Progenitor cell of endocrine pancreas (in vitro differentiated cells): Measurements from ENCODE around the gene GNS. TPM values are rescaled to one million over a fixed set of nuclear protein-coding genes. Genes with fewer than 3 reads are reported as not detected.

Experiments
- DNase-seq: peaks from one replicate; pipeline ENCODE4 v3.0.0; 2021; ENCODE audit warnings: low spot score; ENCODE audit not compliant: unreplicated experiment
- H3K27ac Mint-ChIP-seq: 2 replicates; pipeline ENCODE4 v1.8.0; 2021; ENCODE audit warnings: mild to moderate bottlenecking, moderate library complexity, mixed read lengths
- H3K27me3 Mint-ChIP-seq: 2 replicates; pipeline ENCODE4 v1.8.0; 2021; ENCODE audit warnings: mixed read lengths
- H3K36me3 Mint-ChIP-seq: 2 replicates; pipeline ENCODE4 v1.8.0; 2022; ENCODE audit warnings: mixed read lengths; ENCODE audit not compliant: insufficient read depth
- H3K4me1 Mint-ChIP-seq: 2 replicates; pipeline ENCODE4 v1.8.0; 2021; ENCODE audit warnings: low read depth, mixed read lengths
- H3K4me3 Mint-ChIP-seq: 2 replicates; pipeline ENCODE4 v1.8.0; 2021; ENCODE audit warnings: low read depth, mild to moderate bottlenecking, moderate library complexity, mixed read lengths
- H3K9me3 Mint-ChIP-seq: 2 replicates; pipeline ENCODE4 v1.8.0; 2021; ENCODE audit warnings: low read depth, mixed read lengths
- total RNA-seq: library from RNA; stranded (reverse); gene quantifications from 2 replicates; pipeline ENCODE4 v1.2.1, GENCODE V29; 2021
- TF ChIP-seq, protein P1 (sequence below): fragments of 200-600 bp; sonication (generic); IDR thresholded peaks from one replicate; pipeline ENCODE4 v1.5.0; 2021; ENCODE audit warnings: antibody characterized with exemption, mild to moderate bottlenecking; ENCODE audit not compliant: unreplicated experiment

The GNS gene
- total RNA-seq, 1 donor from 2014 or later: 78.8 TPM

DNA sequence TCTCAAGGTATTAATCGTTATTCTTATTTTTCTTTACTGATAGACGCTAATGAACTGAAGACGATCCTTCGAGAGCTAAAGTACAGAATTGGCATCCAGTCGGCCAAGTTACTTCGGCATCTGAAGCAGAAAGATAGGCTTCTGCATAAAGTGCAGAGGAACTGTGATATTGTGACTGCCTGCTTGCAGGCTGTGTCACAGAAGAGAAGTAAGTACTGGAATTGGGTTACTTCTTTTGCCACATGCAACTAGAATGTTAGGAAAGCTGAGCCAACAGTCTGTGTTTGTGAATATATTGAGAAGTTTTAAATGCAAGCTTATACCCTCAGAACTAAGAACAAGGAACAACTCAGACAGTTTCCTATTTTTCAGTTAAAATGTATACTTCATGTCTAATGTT lies 26.6 kb upstream of the GNS start:
- Mint-ChIP-seq H3K9me3 (no peaks in the 10 kb centered on the region), H3K4me3 (no peak overlapping the region), H3K27me3 (peaks cover 30% of the 10 kb centered on the region), H3K4me1 (peaks cover 11% of the 10 kb centered on the region), H3K36me3 (no peaks in the 10 kb centered on the region), H3K27ac (no peak overlapping the region)
- no peak for DNase-seq
- TF ChIP-seq, protein P1, sequence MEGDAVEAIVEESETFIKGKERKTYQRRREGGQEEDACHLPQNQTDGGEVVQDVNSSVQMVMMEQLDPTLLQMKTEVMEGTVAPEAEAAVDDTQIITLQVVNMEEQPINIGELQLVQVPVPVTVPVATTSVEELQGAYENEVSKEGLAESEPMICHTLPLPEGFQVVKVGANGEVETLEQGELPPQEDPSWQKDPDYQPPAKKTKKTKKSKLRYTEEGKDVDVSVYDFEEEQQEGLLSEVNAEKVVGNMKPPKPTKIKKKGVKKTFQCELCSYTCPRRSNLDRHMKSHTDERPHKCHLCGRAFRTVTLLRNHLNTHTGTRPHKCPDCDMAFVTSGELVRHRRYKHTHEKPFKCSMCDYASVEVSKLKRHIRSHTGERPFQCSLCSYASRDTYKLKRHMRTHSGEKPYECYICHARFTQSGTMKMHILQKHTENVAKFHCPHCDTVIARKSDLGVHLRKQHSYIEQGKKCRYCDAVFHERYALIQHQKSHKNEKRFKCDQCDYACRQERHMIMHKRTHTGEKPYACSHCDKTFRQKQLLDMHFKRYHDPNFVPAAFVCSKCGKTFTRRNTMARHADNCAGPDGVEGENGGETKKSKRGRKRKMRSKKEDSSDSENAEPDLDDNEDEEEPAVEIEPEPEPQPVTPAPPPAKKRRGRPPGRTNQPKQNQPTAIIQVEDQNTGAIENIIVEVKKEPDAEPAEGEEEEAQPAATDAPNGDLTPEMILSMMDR: no peak

- DNase-seq: no peak
- H3K36me3 Mint-ChIP-seq: peaks cover under 1% of the 10 kb centered on the region
- peaks cover 1% of the 10 kb centered on the region for H3K9me3 Mint-ChIP-seq
- peaks cover 10% of the 10 kb centered on the region for H3K4me1 Mint-ChIP-seq
- peak overlapping the region; percentile 78 for H3K4me3 Mint-ChIP-seq
- H3K27ac Mint-ChIP-seq: no peak overlapping the region
- TF ChIP-seq, protein P1: no peak
- H3K27me3 Mint-ChIP-seq: peaks cover 55% of the 10 kb centered on the region
Measured at GRCh38 chr12:64782191-64782876, 23.1 kb upstream of the GNS start.

GRCh38 chr12:64781280-64782190 lies 22.3 kb upstream of the GNS start:
- TF ChIP-seq, protein P1: no peak
- no peak for DNase-seq
- Mint-ChIP-seq H3K27me3 (peaks cover 61% of the 10 kb centered on the region), H3K4me3 (peak overlapping the region; percentile 78), H3K9me3 (peaks cover 7% of the 10 kb centered on the region), H3K36me3 (peaks cover 2% of the 10 kb centered on the region), H3K27ac (peak overlapping the region; percentile 88), H3K4me1 (peaks cover 11% of the 10 kb centered on the region)

GRCh38 chr12:64780531-64781279 lies 21.5 kb upstream of the GNS start:
- peak; percentile 32 for DNase-seq
- Mint-ChIP-seq H3K4me1 (peaks cover 11% of the 10 kb centered on the region), H3K4me3 (peak overlapping the region; percentile 78), H3K9me3 (peaks cover 15% of the 10 kb centered on the region), H3K27me3 (peaks cover 64% of the 10 kb centered on the region), H3K36me3 (peaks cover 2% of the 10 kb centered on the region), H3K27ac (peak overlapping the region; percentile 73)
- TF ChIP-seq, protein P1: peak; percentile 37

GRCh38 chr12:64780132-64780530 lies 20.9 kb upstream of the GNS start:
- peaks cover 4% of the 10 kb centered on the region for H3K36me3 Mint-ChIP-seq
- TF ChIP-seq, protein P1: no peak
- H3K27ac Mint-ChIP-seq: peak overlapping the region; percentile 73
- no peak for DNase-seq
- H3K4me1 Mint-ChIP-seq: peaks cover 11% of the 10 kb centered on the region
- peak overlapping the region; percentile 68 for H3K4me3 Mint-ChIP-seq
- peaks cover 21% of the 10 kb centered on the region for H3K9me3 Mint-ChIP-seq
- peaks cover 64% of the 10 kb centered on the region for H3K27me3 Mint-ChIP-seq
